CMK (cell line): Measurements from ENCODE around the gene ABHD14A.

ENCODE experiments used
- DNase-seq: peaks from one replicate; pipeline ENCODE4 v3.0.0-alpha.2; 2010; ENCODE audit warnings: low read depth

The ABHD14A gene

DNA sequence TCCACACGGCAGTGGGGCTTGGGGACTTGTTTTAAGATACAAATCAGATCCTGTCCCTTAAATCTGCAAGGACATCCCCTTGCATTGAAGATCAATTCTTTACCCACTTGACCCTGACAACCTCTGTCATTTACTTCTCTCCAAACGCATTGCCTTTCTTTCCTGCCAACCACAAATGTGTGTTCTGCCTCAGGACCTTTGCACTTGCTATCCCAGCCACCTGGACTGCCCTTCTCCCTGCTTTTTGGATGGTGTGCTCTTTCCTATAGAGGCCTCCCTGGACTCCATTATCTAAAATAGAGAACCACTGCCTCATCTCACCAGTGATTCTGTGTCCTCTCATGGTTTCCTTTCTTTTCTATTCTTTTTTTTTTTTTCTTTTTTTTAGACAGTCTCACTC is 22.3 kb downstream of the ABHD14A start:
- DNase-seq = no peak

GRCh38 chr3:51997935-51998596 is 23.2 kb downstream of the ABHD14A start:
- DNase-seq = no peak

- DNase-seq = no peak
Observed at GRCh38 chr3:51998774-51999173, 23.9 kb downstream of the ABHD14A start.

GRCh38 chr3:51999846-52000245 is 25.0 kb downstream of the ABHD14A start:
- DNase-seq = no peak

GRCh38 chr3:52001443-52001974 is 26.6 kb downstream of the ABHD14A start:
- DNase-seq = no peak

DNA sequence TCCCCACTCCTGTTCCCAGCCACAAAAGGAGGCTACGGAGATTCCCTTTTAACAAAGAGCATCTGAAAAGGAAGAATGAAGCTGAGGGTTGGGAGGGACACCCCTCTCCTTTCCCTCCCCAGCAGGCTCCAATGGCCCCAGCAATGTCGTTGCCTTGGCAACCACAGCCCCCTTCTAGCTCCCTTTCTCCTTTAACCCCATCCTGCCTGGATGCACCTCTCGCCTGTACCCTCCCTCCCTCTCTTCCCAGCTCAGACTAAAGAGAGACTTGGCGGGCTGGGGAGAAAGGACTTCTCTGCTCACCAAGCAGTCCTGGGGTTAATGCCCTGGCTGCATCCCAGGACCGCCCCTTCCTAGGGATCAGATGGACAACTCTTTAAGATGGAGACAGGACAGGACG is 27.9 kb downstream of the ABHD14A start:
- DNase-seq = no peak

DNA sequence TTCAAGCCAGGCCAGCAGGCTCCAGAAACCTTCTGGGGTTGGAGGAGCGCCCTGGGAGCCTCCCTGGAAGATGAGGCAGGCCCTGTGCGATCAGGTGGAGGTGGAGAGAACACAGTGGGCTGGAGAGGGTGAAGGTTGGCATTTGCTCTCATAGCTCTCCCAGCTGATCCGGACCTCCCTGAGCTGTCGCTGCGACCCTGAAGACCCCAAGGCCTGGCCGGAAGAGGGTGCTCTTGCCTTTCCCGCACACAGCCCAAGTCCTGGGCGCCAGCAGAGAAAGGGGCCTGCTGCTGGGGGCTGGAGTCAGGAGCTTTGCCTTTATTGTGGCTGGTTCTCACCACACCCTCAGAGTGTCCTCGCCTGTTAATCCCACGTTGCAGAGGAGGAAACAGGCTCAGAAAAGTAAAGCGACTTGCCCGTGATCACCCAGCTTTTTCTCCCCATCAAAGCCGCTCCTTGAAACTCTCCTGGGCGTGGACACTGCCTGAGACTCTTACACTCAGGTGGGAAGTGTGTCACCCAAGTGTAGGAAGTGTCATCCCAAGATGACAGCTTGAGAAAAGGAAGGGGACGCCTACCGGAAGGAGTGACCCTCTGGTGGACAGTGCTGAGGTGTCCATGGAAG is 29.4 kb downstream of the ABHD14A start:
- DNase-seq = no peak

DNA sequence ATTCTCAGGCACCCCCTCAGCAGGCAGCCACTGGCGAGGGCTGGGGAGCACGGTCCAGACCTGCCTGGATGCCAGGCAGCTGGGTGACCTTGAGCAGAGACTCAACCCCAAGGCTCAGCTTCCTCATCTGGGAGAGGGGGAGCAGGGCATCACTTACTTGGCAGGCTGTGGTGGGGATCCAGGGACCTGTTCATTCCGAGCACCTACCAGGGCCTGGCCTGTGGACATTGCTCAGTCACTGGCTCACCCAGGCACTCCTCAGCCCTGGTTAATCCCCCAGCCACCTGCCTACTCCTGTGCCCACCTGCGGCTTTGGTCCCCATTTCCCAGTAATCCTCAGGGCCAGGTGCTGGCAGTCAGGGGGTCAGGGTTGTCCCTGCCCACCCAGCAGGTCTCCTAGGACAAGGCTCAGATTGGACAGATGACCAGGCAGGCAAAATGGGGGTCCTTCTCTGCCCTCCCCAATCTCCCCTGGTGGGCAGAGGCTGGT is 30.1 kb downstream of the ABHD14A start:
- no peak for DNase-seq

- no peak for DNase-seq
Observed at GRCh38 chr3:52005571-52005986, 30.7 kb downstream of the ABHD14A start.

GRCh38 chr3:52006017-52006819 is 31.4 kb downstream of the ABHD14A start:
- no peak for DNase-seq

- no peak for DNase-seq
Observed at GRCh38 chr3:52006820-52007133, 31.9 kb downstream of the ABHD14A start.

- DNase-seq = no peak
Observed at GRCh38 chr3:52007291-52007690, 32.4 kb downstream of the ABHD14A start.

DNA sequence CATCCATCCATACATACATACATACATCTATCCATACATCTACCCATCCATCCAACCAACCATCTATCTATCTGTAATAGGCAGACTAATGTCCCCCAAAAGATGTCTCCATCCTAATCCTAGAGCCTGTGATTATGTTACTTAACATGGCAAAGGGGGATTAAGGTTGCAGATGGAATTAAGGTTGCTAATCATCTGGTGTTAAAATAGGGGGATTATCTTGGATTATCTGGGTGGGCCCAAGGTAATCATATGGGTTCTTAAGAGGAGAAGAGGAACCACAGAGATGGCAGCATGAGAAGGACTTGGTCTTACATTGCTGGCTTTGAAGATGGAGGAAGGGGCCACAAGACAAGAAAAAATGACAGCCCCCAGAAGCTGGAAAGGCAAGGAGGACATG is 35.6 kb downstream of the ABHD14A start:
- DNase-seq = no peak

DNA sequence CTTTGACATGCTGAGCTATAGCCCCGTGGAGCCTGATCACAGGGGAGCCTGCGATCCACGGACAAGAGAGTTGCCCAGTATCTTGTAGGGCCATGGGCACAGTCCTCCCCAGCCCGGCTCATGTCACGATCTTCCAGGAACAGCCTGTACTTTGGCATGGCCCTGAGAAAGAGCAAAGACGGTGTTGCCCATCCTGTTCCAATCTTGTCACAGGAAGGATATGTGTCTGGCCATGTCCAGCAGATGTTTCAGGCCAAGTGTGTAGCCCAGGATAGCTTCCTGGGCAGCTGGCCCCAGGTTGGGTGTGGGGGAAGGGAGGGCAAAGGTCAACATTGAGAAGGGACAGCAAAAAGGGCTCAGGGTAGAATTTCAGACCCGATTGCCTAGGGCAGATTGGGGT is 37.8 kb downstream of the ABHD14A start:
- no peak for DNase-seq

GRCh38 chr3:52013802-52014598 is 39.1 kb downstream of the ABHD14A start:
- no peak for DNase-seq

DNA sequence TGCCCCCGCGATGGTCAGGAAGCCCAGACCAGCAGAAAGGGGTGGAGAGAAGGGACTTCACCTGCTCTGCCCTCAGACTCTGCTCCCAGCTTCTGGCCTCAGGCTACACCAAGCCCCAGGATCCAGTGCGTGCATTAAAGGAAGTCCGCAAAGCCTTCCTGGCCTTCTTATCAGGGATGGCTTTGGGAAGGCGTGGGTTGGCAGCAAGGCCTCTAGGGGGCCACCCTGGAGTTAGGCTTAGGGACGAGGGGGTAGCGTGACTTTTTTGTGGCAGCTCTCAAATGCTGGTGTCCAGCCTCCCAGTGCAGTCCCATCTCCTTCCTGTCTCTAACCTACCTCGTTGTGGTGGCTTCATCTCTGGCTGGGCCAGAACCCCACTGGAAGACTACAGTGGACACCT is 39.7 kb downstream of the ABHD14A start:
- DNase-seq = no peak

GRCh38 chr3:52015438-52016228 is 40.8 kb downstream of the ABHD14A start:
- DNase-seq = no peak

- DNase-seq = no peak
Observed at GRCh38 chr3:52017586-52017985, 42.7 kb downstream of the ABHD14A start.

GRCh38 chr3:52018319-52019000 is 43.6 kb downstream of the ABHD14A start:
- no peak for DNase-seq

GRCh38 chr3:52019352-52020080 is 44.7 kb downstream of the ABHD14A start:
- DNase-seq = no peak
